Muscle of leg (tissue), 11 donors: ENCODE measurements around the gene CDK17. TPM values are rescaled to one million over a fixed set of nuclear protein-coding genes. Genes with fewer than 3 reads are reported as not detected.

Source experiments
- DNase-seq: peaks from one replicate; pipeline ENCODE4 v3.0.0; 2013
- H3K27ac ChIP-seq: one replicate; pipeline ENCODE4 v1.5.1; 2013; ENCODE audit warnings: mild to moderate bottlenecking, low read length, control low read depth
- H3K27me3 ChIP-seq: one replicate; pipeline ENCODE4 v1.6.1; 2013; ENCODE audit warnings: low read length; ENCODE audit not compliant: control insufficient read depth, insufficient read depth
- H3K36me3 ChIP-seq: one replicate; pipeline ENCODE4 v1.6.1; 2013; ENCODE audit warnings: low read length; ENCODE audit not compliant: control insufficient read depth, insufficient read depth
- H3K4me1 ChIP-seq: one replicate; pipeline ENCODE4 v1.6.1; 2013; ENCODE audit warnings: low read length; ENCODE audit not compliant: control insufficient read depth, insufficient read depth
- H3K4me3 ChIP-seq: one replicate; pipeline ENCODE4 v1.5.1; 2013; ENCODE audit warnings: low read length, control low read depth
- H3K9me3 ChIP-seq: replicated peaks from 2 replicates; pipeline ENCODE4 v1.6.1; 2013; ENCODE audit warnings: low read depth, low read length; ENCODE audit not compliant: control insufficient read depth
- WGBS: methylation state at CpG from one replicate; pipeline ENCODE4 v1.1.5; 2013; ENCODE audit warnings: missing lambda C conversion rate; ENCODE audit not compliant: insufficient coverage; 5-methylcytosine and 5-hydroxymethylcytosine counted together
- polyA plus RNA-seq, 8 donors: library from polyadenylated mRNA; unstranded; fragments of 120-200 nt; gene quantifications; one replicate each; pipeline versions ENCODE4 v1.2.1 to v1.2.3, GENCODE V29; 2013; ENCODE audit warnings: inconsistent platforms in 1 of 8, low replicate concordance in 1 of 8; ENCODE audit not compliant: insufficient read length in 8 of 8, insufficient read depth in 1 of 8
- total RNA-seq: library from RNA; stranded (reverse); fragments of 120-200 nt; gene quantifications from one replicate; pipeline ENCODE4 v1.2.4, GENCODE V29; 2013

CDK17 gene
- total and polyA plus RNA-seq, 9 donors: 23.4 to 31.0 (median 25.7) TPM

DNA sequence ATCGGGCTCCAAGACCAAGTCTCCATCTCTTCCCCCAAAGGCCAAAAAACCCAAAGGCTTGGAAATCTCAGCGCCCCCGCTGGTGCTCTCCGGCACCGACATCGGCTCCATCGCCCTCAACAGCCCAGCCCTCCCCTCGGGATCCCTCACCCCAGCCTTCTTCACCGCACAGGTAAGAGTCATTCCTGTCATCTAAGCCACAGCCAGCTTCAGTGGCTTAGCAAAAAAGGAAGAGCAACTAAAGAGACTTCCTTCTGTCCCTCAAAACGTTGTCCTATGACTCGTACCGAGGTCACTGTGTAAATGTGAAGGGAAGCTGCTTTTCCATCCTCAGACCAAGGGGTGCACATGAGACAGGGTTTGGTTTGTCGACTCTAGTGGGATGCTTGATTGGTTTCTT, 152.7 kb downstream of the CDK17 start:
- peaks cover 26% of the 10 kb centered on the region for H3K36me3 ChIP-seq
- H3K4me3 ChIP-seq: no peak overlapping the region
- peaks cover 18% of the 10 kb centered on the region for H3K4me1 ChIP-seq
- H3K27me3 ChIP-seq: no peaks in the 10 kb centered on the region
- H3K9me3 ChIP-seq: no peaks in the 10 kb centered on the region
- WGBS: 90% methylated on average over 13 of the region's 13 CpGs
- DNase-seq: no peak
- H3K27ac ChIP-seq: no peak overlapping the region

- H3K9me3 ChIP-seq: no peaks in the 10 kb centered on the region
- H3K4me3 ChIP-seq: no peak overlapping the region
- whole genome bisulfite sequencing: 94% methylated on average over 27 of the region's 36 CpGs
- H3K4me1 ChIP-seq: peaks cover 19% of the 10 kb centered on the region
- no peak overlapping the region for H3K27ac ChIP-seq
- peaks cover 26% of the 10 kb centered on the region for H3K36me3 ChIP-seq
- H3K27me3 ChIP-seq: no peaks in the 10 kb centered on the region
- no peak for DNase-seq
Observed at GRCh38 chr12:96246926-96247505, 153.2 kb downstream of the CDK17 start.

GRCh38 chr12:96244826-96245225, 155.4 kb downstream of the CDK17 start:
- DNase-seq: no peak
- WGBS: 60% methylated on average over 12 of the region's 13 CpGs
- H3K36me3 ChIP-seq: peaks cover 18% of the 10 kb centered on the region
- H3K27me3 ChIP-seq: no peaks in the 10 kb centered on the region
- peaks cover 39% of the 10 kb centered on the region for H3K4me1 ChIP-seq
- no peaks in the 10 kb centered on the region for H3K9me3 ChIP-seq
- no peak overlapping the region for H3K4me3 ChIP-seq
- no peak overlapping the region for H3K27ac ChIP-seq

DNA sequence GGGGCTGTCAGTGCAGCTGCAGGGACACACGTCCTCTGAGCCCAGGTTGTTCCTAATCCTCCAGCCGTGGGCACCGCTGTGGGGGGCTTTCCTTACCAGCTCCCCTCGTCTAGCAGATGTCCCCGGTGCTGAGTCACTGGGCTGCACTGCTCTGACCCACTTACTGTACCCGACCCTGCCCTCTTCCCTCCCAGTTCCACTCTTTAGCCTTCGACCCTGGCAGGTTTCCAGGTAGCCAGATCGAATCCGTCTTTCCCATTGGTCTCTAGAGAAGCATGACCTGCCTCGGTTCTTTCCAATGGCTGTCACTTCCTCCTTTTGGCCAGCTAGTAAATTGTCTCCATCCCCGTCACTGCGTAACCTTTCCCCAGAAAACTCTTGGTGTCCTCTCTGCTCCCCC, 157.6 kb downstream of the CDK17 start:
- Histone ChIP-seq H3K4me1 (peaks cover 43% of the 10 kb centered on the region), H3K27ac (peak overlapping the region; percentile 26), H3K36me3 (peaks cover 14% of the 10 kb centered on the region), H3K27me3 (no peaks in the 10 kb centered on the region), H3K4me3 (no peak overlapping the region), H3K9me3 (no peaks in the 10 kb centered on the region)
- DNase-seq: no peak
- 61% methylated on average over 10 of the region's 12 CpGs for WGBS

DNA sequence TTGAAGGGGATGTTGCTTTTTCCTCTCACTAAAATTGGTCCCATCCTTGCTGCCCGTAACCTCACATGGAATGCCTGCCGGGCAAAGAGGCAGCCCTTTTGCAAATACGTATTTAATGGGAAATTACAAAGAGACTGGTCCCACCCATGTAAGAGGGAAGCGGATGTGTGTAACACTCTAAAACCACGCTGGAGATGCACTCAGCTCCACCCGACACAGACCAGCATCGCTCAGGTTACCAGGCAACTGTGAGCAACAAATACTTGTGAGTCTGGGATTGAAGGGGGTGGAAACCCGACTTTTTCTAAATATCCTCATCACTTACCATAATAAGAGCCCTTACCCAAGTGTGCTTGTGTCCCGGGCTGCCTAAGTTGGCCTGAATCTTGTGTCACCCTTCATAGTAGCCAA, 158.4 kb downstream of the CDK17 start:
- DNase-seq: peak; percentile 92
- Histone ChIP-seq H3K27me3 (no peaks in the 10 kb centered on the region), H3K4me1 (peaks cover 51% of the 10 kb centered on the region), H3K4me3 (no peak overlapping the region), H3K27ac (peak overlapping the region; percentile 52), H3K36me3 (peaks cover 6% of the 10 kb centered on the region), H3K9me3 (no peaks in the 10 kb centered on the region)
- WGBS: 30% methylated on average over 2 of the region's 9 CpGs

GRCh38 chr12:96241431-96241830, 158.8 kb downstream of the CDK17 start:
- Histone ChIP-seq H3K27ac (peak overlapping the region; percentile 52), H3K36me3 (peaks cover 8% of the 10 kb centered on the region), H3K4me1 (peaks cover 55% of the 10 kb centered on the region), H3K4me3 (no peak overlapping the region), H3K9me3 (no peaks in the 10 kb centered on the region), H3K27me3 (no peaks in the 10 kb centered on the region)
- no peak for DNase-seq
- WGBS: 83% methylated on average over 1 of the region's 4 CpGs

DNA sequence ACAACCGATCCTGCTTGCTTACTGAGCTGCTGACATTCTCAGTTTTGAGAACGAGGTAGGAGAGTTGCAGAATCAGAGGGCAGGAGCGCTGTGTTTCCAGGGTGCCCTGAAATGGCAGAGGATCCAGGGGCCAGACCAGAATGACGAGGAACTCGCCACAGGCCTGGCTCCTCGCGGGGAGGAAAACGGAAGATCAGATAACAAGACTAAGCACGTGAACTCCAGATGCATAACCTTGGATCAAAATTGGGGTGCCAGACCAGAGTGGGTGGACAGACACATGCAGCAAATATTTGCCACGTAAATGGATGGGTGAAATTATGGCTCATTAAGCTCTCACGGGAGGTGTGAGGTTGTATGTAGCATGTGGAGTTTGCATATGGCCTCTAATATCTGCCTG, 159.6 kb downstream of the CDK17 start:
- WGBS: 51% methylated on average over 11 of the region's 11 CpGs
- H3K27ac ChIP-seq: peak overlapping the region; percentile 43

DNA sequence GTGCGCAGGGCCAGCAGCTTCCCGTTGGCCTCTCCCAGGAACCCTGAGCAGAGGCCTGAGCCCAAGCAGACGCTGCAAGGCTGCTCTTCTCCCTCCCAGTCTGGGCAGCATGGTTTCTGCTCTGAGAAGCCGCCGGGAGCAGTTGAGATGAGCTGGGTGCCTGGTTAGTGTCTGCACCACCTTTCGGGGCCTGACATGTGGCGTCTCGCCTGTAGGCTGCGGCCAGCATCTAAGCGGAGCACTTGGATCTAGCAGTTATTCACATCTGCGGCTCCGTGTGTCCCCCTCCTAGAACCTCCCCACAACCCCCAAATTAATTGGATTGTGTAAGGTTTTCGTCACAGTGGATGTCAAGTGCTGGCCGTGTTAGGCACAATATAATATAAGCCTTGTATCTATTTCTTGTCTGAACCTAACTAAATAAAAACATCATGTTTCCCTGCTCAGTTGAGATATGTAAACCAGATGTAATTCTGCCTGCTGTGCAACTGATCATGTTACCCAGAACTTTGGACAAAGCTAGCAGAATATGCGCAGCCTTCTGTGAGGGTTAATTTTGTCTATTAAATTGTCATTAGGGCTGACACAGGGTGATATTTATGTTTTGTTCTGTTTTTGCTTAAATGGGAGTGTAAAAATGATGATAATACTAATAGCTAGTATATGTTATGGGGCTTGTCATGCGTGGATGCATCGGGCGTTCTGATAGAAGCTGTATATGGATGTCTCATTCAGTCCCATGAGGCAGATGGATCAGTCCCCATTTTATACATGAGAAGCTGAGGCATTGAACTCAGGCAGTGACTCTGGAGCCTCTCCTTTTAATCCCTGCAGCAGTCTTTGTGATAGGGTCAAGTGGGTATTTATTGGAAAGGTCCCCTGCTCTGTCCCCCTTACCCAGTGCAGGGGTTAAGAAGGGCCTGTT, 160.3 kb downstream of the CDK17 start:
- Histone ChIP-seq H3K36me3 (peaks cover 9% of the 10 kb centered on the region), H3K27me3 (no peaks in the 10 kb centered on the region), H3K27ac (peak overlapping the region; percentile 43), H3K4me3 (no peak overlapping the region), H3K4me1 (peaks cover 68% of the 10 kb centered on the region), H3K9me3 (no peaks in the 10 kb centered on the region)
- 27% methylated on average over 7 of the region's 18 CpGs for WGBS
- peak; percentile 76 for DNase-seq

More for the DNA sequence above, 159.6 kb downstream of the CDK17 start:
- H3K4me3 ChIP-seq: no peak overlapping the region
- H3K36me3 ChIP-seq: peaks cover 9% of the 10 kb centered on the region
- no peak for DNase-seq
- no peaks in the 10 kb centered on the region for H3K9me3 ChIP-seq
- H3K4me1 ChIP-seq: peaks cover 62% of the 10 kb centered on the region
- H3K27me3 ChIP-seq: no peaks in the 10 kb centered on the region

DNA sequence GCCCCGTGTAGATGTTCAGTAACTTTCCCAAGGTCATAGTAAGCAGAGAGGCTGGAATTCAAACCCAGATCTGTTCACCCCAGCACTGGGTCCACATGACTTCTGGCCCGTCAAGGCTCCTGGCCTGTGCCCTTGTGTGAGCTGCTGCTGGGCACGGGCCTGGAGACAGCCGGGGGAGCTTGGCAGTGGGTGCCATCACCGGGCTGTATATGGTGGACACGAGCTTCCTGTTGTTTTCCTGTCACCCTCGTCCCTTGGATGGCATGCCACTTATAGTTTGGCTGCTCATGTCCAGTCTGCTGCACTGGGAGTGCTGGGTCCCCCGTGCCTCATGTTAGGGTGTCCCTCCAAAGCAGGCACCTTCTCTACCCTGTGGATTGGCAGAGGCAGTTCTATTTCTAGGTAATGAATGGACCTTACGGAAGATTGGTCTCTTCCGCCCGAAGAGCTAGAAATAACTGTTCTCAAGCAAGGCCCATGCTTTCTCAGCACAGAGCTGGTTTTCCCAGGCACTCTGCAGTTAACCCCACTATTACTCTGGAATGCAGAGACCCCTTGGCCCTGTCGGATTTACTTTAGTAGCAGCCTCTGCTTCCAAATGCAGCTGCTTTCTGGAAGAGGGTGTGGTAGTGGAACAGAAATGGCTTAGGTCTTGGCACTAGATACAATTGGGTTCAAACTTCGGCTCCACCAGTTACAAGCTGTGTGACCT, 161.7 kb downstream of the CDK17 start:
- DNase-seq: peak; percentile 64

More for the DNA sequence above, 161.7 kb downstream of the CDK17 start:
- 58% methylated on average over 10 of the region's 13 CpGs for WGBS
- Histone ChIP-seq H3K27ac (peak overlapping the region; percentile 67), H3K36me3 (peaks cover 7% of the 10 kb centered on the region), H3K9me3 (no peaks in the 10 kb centered on the region), H3K27me3 (no peaks in the 10 kb centered on the region), H3K4me1 (peaks cover 83% of the 10 kb centered on the region), H3K4me3 (no peak overlapping the region)
